Measurements from ENCODE around the gene TIMM21. TPM values are rescaled to one million over a fixed set of nuclear protein-coding genes. Genes with fewer than 3 reads are reported as not detected.

Gene TIMM21
- polyA plus RNA-seq, 1 donor (not counting 4 experiments of a cell fraction or from before 2014, with no cell fraction given): 76.0 TPM

DNA sequence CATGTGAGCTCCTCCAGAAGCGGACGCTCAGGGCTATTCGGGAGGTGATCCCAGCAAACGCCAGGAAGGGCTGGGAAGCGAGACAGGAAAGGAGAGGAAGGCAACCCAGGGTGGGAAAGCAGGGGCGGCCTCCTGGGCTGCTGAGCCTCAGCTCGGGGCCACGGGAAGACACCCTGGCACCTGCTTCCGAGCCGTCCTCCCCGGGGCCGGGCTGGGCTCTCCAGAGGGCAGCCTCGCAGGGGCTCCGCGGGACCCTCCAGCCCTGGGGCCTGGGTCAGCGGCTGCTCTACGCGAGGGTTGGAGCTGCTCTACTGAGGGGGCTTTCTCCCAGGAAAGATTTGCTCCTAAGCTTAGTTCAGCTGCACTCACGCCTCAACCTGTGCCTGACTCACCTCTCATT, 34.0 kb downstream of the TIMM21 start:
- no peaks in the 10 kb centered on the region for H3K79me2 ChIP-seq (ENCODE audit: control insufficient read depth, insufficient read depth, low read length)
- TF ChIP-seq, protein P1, sequence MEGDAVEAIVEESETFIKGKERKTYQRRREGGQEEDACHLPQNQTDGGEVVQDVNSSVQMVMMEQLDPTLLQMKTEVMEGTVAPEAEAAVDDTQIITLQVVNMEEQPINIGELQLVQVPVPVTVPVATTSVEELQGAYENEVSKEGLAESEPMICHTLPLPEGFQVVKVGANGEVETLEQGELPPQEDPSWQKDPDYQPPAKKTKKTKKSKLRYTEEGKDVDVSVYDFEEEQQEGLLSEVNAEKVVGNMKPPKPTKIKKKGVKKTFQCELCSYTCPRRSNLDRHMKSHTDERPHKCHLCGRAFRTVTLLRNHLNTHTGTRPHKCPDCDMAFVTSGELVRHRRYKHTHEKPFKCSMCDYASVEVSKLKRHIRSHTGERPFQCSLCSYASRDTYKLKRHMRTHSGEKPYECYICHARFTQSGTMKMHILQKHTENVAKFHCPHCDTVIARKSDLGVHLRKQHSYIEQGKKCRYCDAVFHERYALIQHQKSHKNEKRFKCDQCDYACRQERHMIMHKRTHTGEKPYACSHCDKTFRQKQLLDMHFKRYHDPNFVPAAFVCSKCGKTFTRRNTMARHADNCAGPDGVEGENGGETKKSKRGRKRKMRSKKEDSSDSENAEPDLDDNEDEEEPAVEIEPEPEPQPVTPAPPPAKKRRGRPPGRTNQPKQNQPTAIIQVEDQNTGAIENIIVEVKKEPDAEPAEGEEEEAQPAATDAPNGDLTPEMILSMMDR (optimal IDR thresholded peaks at IDR 0.05 in 1 of 3, IDR thresholded peaks at IDR 0.05 in 1 of 3, conservative IDR thresholded peaks at IDR 0.05 in 1 of 3; ENCODE audit: extremely low read depth in 1 of 3, insufficient read depth in 2 of 3, low read length in 3 of 3): no peak
- TF ChIP-seq EZH2 (IDR thresholded peaks at IDR 0.05; ENCODE audit: low read length): no peak
- H3K27me3 ChIP-seq (ENCODE audit: control insufficient read depth, extremely low read depth, insufficient read depth, low read length): no peaks in the 10 kb centered on the region
- H3K9me1 ChIP-seq (ENCODE audit: control insufficient read depth, extremely low read depth, insufficient read depth, low read length): no peaks in the 10 kb centered on the region
- H3K4me1 ChIP-seq (ENCODE audit: control insufficient read depth, extremely low read depth, insufficient read depth, low read length): peaks cover 24% of the 10 kb centered on the region
- H3K36me3 ChIP-seq (ENCODE audit: control insufficient read depth in 2 of 2, extremely low read depth in 1 of 2, insufficient read depth in 2 of 2, low read length in 2 of 2): no peaks in the 10 kb centered on the region
- no peak overlapping the region for H3K9ac ChIP-seq (ENCODE audit: control insufficient read depth, extremely low read depth, insufficient read depth, low read length)
- no peak for DNase-seq (ENCODE audit: low read depth, low spot score)
- no peak for FAIRE-seq
- H3K9me3 ChIP-seq (ENCODE audit: control insufficient read depth, low read depth, low read length): no peaks in the 10 kb centered on the region
- H3K4me2 ChIP-seq (ENCODE audit: control insufficient read depth, extremely low read depth, insufficient read depth, low read depth, low read length): no peak overlapping the region
- dilution Hi-C loops (cut with MboI; ENCODE audit: extremely low pct_ligation_motif_present, low sequenced_read_pairs): no loop called here
- H4K20me1 ChIP-seq (ENCODE audit: control insufficient read depth, extremely low read depth, insufficient read depth, low read length): no peaks in the 10 kb centered on the region
- no peak overlapping the region for H2AFZ ChIP-seq (ENCODE audit: control insufficient read depth, low read length)
- H3K4me3 ChIP-seq (ENCODE audit: control insufficient read depth in 2 of 3, extremely low read depth in 1 of 3, insufficient read depth in 2 of 3, low read depth in 1 of 3, low read length in 3 of 3): no peak overlapping the region
- no peak overlapping the region for H3K27ac ChIP-seq (ENCODE audit: control insufficient read depth, insufficient read depth, low read length)

DNA sequence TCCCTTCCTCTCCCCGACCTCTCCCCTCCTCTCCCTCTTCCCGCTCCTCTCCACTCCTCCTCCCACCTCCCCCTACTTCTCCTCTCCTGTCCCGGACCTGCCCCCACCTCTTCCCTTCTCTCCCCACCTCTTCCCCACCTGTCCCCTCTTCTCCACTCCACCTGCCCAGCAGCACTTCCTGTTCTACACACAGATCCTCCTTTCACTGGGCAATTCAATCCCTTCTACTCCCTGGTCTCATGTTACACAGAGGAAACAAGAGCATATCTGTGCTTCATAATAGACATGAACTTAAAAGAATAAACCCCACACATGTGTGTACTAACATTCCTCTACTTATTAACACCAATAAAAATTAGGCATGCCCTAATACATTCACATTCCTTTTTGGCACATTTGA, 34.8 kb downstream of the TIMM21 start:
- no peak overlapping the region for H3K27ac ChIP-seq (ENCODE audit: control insufficient read depth, insufficient read depth, low read length)
- H3K9me1 ChIP-seq (ENCODE audit: control insufficient read depth, extremely low read depth, insufficient read depth, low read length): no peaks in the 10 kb centered on the region
- no peak overlapping the region for H3K4me3 ChIP-seq (ENCODE audit: control insufficient read depth in 2 of 3, extremely low read depth in 1 of 3, insufficient read depth in 2 of 3, low read depth in 1 of 3, low read length in 3 of 3)
- FAIRE-seq (no peak), DNase-seq (ENCODE audit: low read depth, low spot score) (no peak)
- dilution Hi-C loops (cut with MboI; ENCODE audit: extremely low pct_ligation_motif_present, low sequenced_read_pairs): no loop called here
- no peak overlapping the region for H2AFZ ChIP-seq (ENCODE audit: control insufficient read depth, low read length)
- H3K4me1 ChIP-seq (ENCODE audit: control insufficient read depth, extremely low read depth, insufficient read depth, low read length): peaks cover 24% of the 10 kb centered on the region
- no peaks in the 10 kb centered on the region for H3K79me2 ChIP-seq (ENCODE audit: control insufficient read depth, insufficient read depth, low read length)
- no peaks in the 10 kb centered on the region for H3K9me3 ChIP-seq (ENCODE audit: control insufficient read depth, low read depth, low read length)
- H3K36me3 ChIP-seq (ENCODE audit: control insufficient read depth in 2 of 2, extremely low read depth in 1 of 2, insufficient read depth in 2 of 2, low read length in 2 of 2): no peaks in the 10 kb centered on the region
- no peaks in the 10 kb centered on the region for H3K27me3 ChIP-seq (ENCODE audit: control insufficient read depth, extremely low read depth, insufficient read depth, low read length)
- no peak overlapping the region for H3K9ac ChIP-seq (ENCODE audit: control insufficient read depth, extremely low read depth, insufficient read depth, low read length)
- no peak for TF ChIP-seq EZH2 (IDR thresholded peaks at IDR 0.05; ENCODE audit: low read length)
- TF ChIP-seq, protein P1 (optimal IDR thresholded peaks at IDR 0.05 in 1 of 3, IDR thresholded peaks at IDR 0.05 in 1 of 3, conservative IDR thresholded peaks at IDR 0.05 in 1 of 3; ENCODE audit: extremely low read depth in 1 of 3, insufficient read depth in 2 of 3, low read length in 3 of 3): no peak
- H3K4me2 ChIP-seq (ENCODE audit: control insufficient read depth, extremely low read depth, insufficient read depth, low read depth, low read length): no peak overlapping the region
- H4K20me1 ChIP-seq (ENCODE audit: control insufficient read depth, extremely low read depth, insufficient read depth, low read length): no peaks in the 10 kb centered on the region
